HT1080 (cell line): ENCODE measurements around the gene VPS35L. TPM values are rescaled to one million over a fixed set of nuclear protein-coding genes. Genes with fewer than 3 reads are reported as not detected.
A peak's percentile ranks its signal among the peaks of the same experiment; 100 is the strongest.

Experiments
- DNase-seq: peaks from one replicate; pipeline ENCODE4 v3.0.0-alpha.2; 2015; ENCODE audit warnings: low read depth
- total RNA-seq: library from RNA; depleted of rRNA; stranded (reverse); fragments of >200 nt; shearing (Covaris generic); gene quantifications from 2 replicates; pipeline ENCODE4 v1.2.3, GENCODE V29; 2014; rRNA removed

The VPS35L gene
- total RNA-seq, 1 experiment from 2014 or later: 25.3 TPM

GRCh38 chr16:19743816-19744159 lies 188.3 kb downstream of the VPS35L start:
- DNase-seq: no peak

GRCh38 chr16:19744670-19745069 lies 189.2 kb downstream of the VPS35L start:
- no peak for DNase-seq

- DNase-seq: peak; percentile 29
Measured at GRCh38 chr16:19745286-19746010, 189.9 kb downstream of the VPS35L start.

- DNase-seq: no peak
Measured at GRCh38 chr16:19746561-19746960, 191.1 kb downstream of the VPS35L start.

GRCh38 chr16:19748389-19749168 lies 193.1 kb downstream of the VPS35L start:
- no peak for DNase-seq

- no peak for DNase-seq
Measured at GRCh38 chr16:19749571-19750080, 194.1 kb downstream of the VPS35L start.

Other genes starting within 250 kb of the VPS35L start
- gene TMC5, start 137.8 kb upstream of the VPS35L start, total RNA-seq: not detected in 2 replicates
- 34.6 and 45.7 TPM in 2 replicates for gene GDE1, start 33.6 kb upstream of the VPS35L start, total RNA-seq
- gene CCP110, start 31.8 kb upstream of the VPS35L start, total RNA-seq: 12.8 and 17.4 TPM in 2 replicates
- gene KNOP1, start 162.5 kb downstream of the VPS35L start, total RNA-seq: 16.3 and 29.4 TPM in 2 replicates
- 3.1 and 3.2 TPM in 2 replicates for gene IQCK, start 162.6 kb downstream of the VPS35L start, total RNA-seq